K562 (cell line): ENCODE data around the gene ITGAX. TPM values are rescaled to one million over a fixed set of nuclear protein-coding genes. Genes with fewer than 3 reads are reported as not detected.
A peak's percentile ranks its signal among the peaks of the same experiment; 100 is the strongest.

Experiments
- ATAC-seq: fragments of 200-7000 bp; cut with Tn5 transposase; 3 replicates; pipeline ENCODE4 v1.9.1; 2020; ENCODE audit warnings: moderate library complexity
- BruUV-seq: library from RNA; stranded (reverse); fragments of 400-500 nt; replicated peaks from 2 replicates; lab custom pipeline; 2021; lab: Mats Ljungman, UMichigan
- CTCF ChIA-PET: fragments of 300-600 bp; formaldehyde crosslinking; extraction: SDS; loops from one replicate; lab custom pipeline; 2021; ENCODE audit warnings: low intra/inter-chr PET ratio; lab: Yijun Ruan, JAX
- POLR2A ChIA-PET: fragments of 300-600, 350-650 bp; sonication (Branson Sonifier 250); formaldehyde crosslinking; extraction: SDS; loops from one replicate; lab custom pipeline; 2021; ENCODE audit warnings: antibody characterized with exemption, inconsistent platforms; lab: Yijun Ruan, JAX
- DNase-seq, 4 experiments: peaks; one replicate each; pipeline versions ENCODE4 v3.0.0 to v3.0.0-alpha.2; 2011 to 2018; ENCODE audit warnings: low spot score in 3 of 4, mixed read lengths in 3 of 4; ENCODE audit errors: extremely low read depth in 1 of 4
- FAIRE-seq: peaks from 2 replicates; lab custom pipeline; 2011; peaks lifted over from hg19 to GRCh38; lab: Jason Lieb, UNC
- H2AFZ ChIP-seq: 2 replicates; pipeline ENCODE4 v1.6.0; 2011; ENCODE audit warnings: low read depth, low read length, control low read depth, inconsistent platforms
- H3K27ac ChIP-seq: fragments of 200-600 bp; 3 replicates; pipeline ENCODE4 v1.8.0; 2011; ENCODE audit warnings: low read depth, mild to moderate bottlenecking, control low read depth, inconsistent platforms, low read length, moderate library complexity, mixed read lengths; ENCODE audit errors: extremely low read depth
- H3K27me3 ChIP-seq, 2 experiments: fragments of 300-600 bp in 1 of 2; 2 replicates in 1 of 2; 3 replicates in 1 of 2; pipeline versions ENCODE4 v1.6.0 to v1.8.0; 2011; ENCODE audit warnings: inconsistent platforms in 2 of 2, low read length in 2 of 2, mild to moderate bottlenecking in 1 of 2, mixed read lengths in 1 of 2, moderate library complexity in 1 of 2; ENCODE audit not compliant: control insufficient read depth in 2 of 2, insufficient read depth in 2 of 2
- H3K36me3 ChIP-seq: fragments of 300-600 bp; 3 replicates; pipeline ENCODE4 v1.8.0; 2011; ENCODE audit warnings: mild to moderate bottlenecking, low read length, inconsistent platforms; ENCODE audit not compliant: control insufficient read depth, insufficient read depth
- H3K4me1 ChIP-seq, 2 experiments: fragments of 200-600 bp in 1 of 2; replicated peaks in 1 of 2; 2 replicates in 1 of 2; 3 replicates in 1 of 2; pipeline versions ENCODE4 v1.5.1 to v1.8.0; 2011; ENCODE audit warnings: inconsistent platforms in 2 of 2, low read length in 2 of 2, mild to moderate bottlenecking in 1 of 2, mixed read lengths in 1 of 2, moderate library complexity in 1 of 2; ENCODE audit not compliant: control insufficient read depth in 2 of 2, insufficient read depth in 2 of 2
- H3K4me2 ChIP-seq: 2 replicates; pipeline ENCODE4 v1.6.1; 2011; ENCODE audit warnings: low read length, control low read depth, inconsistent platforms, mixed read lengths; ENCODE audit not compliant: insufficient read depth
- H3K4me3 ChIP-seq: fragments of 200-600 bp; sonication (generic), shearing (Covaris generic); 2 replicates; pipeline ENCODE4 v1.5.1; 2016; ENCODE audit warnings: control low read depth, inconsistent platforms
- H3K79me2 ChIP-seq: fragments of 200-600 bp; 3 replicates; pipeline ENCODE4 v1.8.0; 2011; ENCODE audit warnings: low read length, inconsistent platforms; ENCODE audit not compliant: control insufficient read depth, insufficient read depth
- H3K9ac ChIP-seq, 2 experiments: 2 replicates each; pipeline versions ENCODE4 v1.6.0 to v1.6.1; 2011; ENCODE audit warnings: low read depth in 2 of 2, low read length in 2 of 2, control low read depth in 1 of 2, inconsistent platforms in 1 of 2, mild to moderate bottlenecking in 1 of 2, mixed read lengths in 1 of 2; ENCODE audit not compliant: insufficient read depth in 1 of 2
- H3K9me1 ChIP-seq: one replicate; pipeline ENCODE4 v1.6.0; 2011; ENCODE audit warnings: inconsistent platforms, mild to moderate bottlenecking, low read length, moderate library complexity; ENCODE audit not compliant: control insufficient read depth, insufficient read depth
- H3K9me3 ChIP-seq: replicated peaks from 2 replicates; pipeline ENCODE4 v1.5.1; 2011; ENCODE audit warnings: low read depth, low read length, inconsistent platforms; ENCODE audit not compliant: control insufficient read depth, insufficient read depth
- H4K20me1 ChIP-seq: replicated peaks from 2 replicates; pipeline ENCODE4 v1.6.1; 2011; ENCODE audit warnings: low read length, inconsistent platforms, mixed read lengths; ENCODE audit not compliant: control insufficient read depth, insufficient read depth
- BHLHE40 ChIP-seq: IDR thresholded peaks from 2 replicates; pipeline ENCODE4 v1.6.1; 2011; ENCODE audit warnings: low read length, improper control_type of control experiment
- CBX5 ChIP-seq: IDR thresholded peaks from 2 replicates; pipeline ENCODE4 v1.6.1; 2014; ENCODE audit warnings: low read depth, borderline replicate concordance
- EHMT2 ChIP-seq: fragments of 450-650 bp; IDR thresholded peaks from 2 replicates; pipeline ENCODE4 v1.6.1; 2018; ENCODE audit warnings: antibody characterized with exemption
- PKNOX1 ChIP-seq: fragments of 450-650 bp; IDR thresholded peaks from 2 replicates; pipeline ENCODE4 v1.6.1; 2016
- ZBTB17 ChIP-seq: fragments of 450-650 bp; formaldehyde crosslinking; IDR thresholded peaks from 2 replicates; pipeline ENCODE4 v1.4.0; 2020; ENCODE audit warnings: mild to moderate bottlenecking
- ZNF277 ChIP-seq: fragments of 250-450 bp; sonication (Bioruptor Pico); IDR thresholded peaks from 2 replicates; pipeline ENCODE4 v1.8.0; 2022; ENCODE audit warnings: inconsistent platforms, mild to moderate bottlenecking, moderate library complexity, borderline replicate concordance
- WGBS: fragments of 100-300 bp; shearing (Covaris generic); methylation state at CpG from one replicate; pipeline ENCODE4 v1.1.6; 2016; ENCODE audit warnings: low coverage, mixed read lengths; ENCODE audit not compliant: insufficient coverage; ENCODE audit errors: missing lambda C conversion rate; 5-methylcytosine and 5-hydroxymethylcytosine counted together
- in situ Hi-C: fragments of 300-500 bp; cut with MboI; formaldehyde crosslinking; loops from 4 replicates; pipeline ENCODE4 v1.15.0; 2018; ENCODE audit warnings: inconsistent platforms, mixed read lengths
- intact Hi-C: fragments of 100-400 bp; cut with micrococcal nuclease; formaldehyde crosslinking; loops from 2 replicates; pipeline ENCODE4 v1.14.2; 2022
- polyA plus RNA-seq, 8 experiments: library from polyadenylated mRNA; depleted of rRNA in 4 of 8; stranded (reverse) in 5 of 8; unstranded in 3 of 8; fragments of >200 nt; fragmentation: Nextera tagmentation in 2 of 8; fragmentation: Illumina TruSeq in 1 of 8; extraction: Ambion mirVana in 2 of 8; extraction: Trizol in 1 of 8; gene quantifications; 2 replicates each; pipeline versions ENCODE4 v1.2.1 to v1.2.3, GENCODE V29; 2011 to 2014; ENCODE audit warnings: inconsistent platforms in 1 of 8, missing spikeins in 1 of 8
- total RNA-seq, 7 experiments: library from RNA; depleted of rRNA in 6 of 7; stranded (reverse); fragments of >200 nt in 6 of 7; fragmentation: Illumina TruSeq in 2 of 7; extraction: Trizol in 2 of 7; gene quantifications; 2 replicates each; pipeline versions ENCODE4 v1.2.1 to v1.2.3, GENCODE V29; 2011 to 2021; ENCODE audit warnings: low replicate concordance in 1 of 7

ITGAX gene
- total and polyA plus RNA-seq, 9 of the 15 experiments (the other 6 are each of a cell fraction or from before 2014, with no cell fraction given), result 0.03 to 0.58 (median 0.14) TPM

DNA sequence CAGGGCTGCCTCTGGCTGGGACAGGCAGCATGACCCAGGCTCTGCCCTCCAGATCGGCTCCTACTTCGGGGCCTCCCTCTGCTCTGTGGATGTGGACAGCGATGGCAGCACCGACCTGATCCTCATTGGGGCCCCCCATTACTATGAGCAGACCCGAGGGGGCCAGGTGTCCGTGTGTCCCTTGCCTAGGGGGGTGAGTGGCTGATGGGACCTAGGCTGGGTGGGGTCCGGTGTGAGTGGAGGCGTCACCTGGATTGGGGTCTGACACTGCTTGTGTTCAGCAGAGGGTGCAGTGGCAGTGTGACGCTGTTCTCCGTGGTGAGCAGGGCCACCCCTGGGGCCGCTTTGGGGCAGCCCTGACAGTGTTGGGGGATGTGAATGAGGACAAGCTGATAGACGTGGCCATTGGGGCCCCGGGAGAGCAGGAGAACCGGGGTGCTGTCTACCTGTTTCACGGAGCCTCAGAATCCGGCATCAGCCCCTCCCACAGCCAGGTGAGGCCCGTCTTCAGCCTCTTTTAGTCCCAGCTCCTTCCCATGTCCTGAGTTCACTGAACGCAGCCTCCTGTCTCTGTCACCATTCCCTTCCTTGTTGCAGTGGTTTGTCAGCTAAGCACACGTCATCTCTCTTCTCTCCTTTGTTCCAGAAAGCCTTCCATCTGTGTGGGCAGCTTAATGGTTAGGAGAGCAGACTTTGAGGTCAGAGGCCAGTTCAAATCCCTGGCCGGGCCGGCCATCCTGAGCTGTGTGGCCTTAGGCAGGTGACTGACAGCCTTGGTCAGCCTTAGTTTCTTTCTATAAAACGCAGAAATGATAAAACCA lies 56.3 kb downstream of the ITGAX start:
- DNase-seq (no peak), ATAC-seq (no peak), FAIRE-seq (no peak)
- no TSS peak for BruUV-seq
- Histone ChIP-seq H2AFZ (no peak overlapping the region), H3K27me3 (peaks cover 10 to 66% of the 10 kb centered on the region in 2 experiments; a peak in 4 of 5 replicates), H3K27ac (no peak overlapping the region), H3K9me3 (no peaks in the 10 kb centered on the region), H3K9me1 (no peaks in the 10 kb centered on the region), H3K4me1 (peaks cover 0 to 9% of the 10 kb centered on the region in 2 experiments; a peak in 2 of 5 replicates), H3K4me3 (no peak overlapping the region), H3K36me3 (no peaks in the 10 kb centered on the region), H4K20me1 (no peaks in the 10 kb centered on the region), H3K9ac (no peak overlapping the region), H3K4me2 (no peak overlapping the region), H3K79me2 (no peaks in the 10 kb centered on the region)
- in situ Hi-C loops (no loop called here), intact Hi-C loops (no loop called here)
- WGBS, result 9% methylated on average over 22 of the region's 22 CpGs
- POLR2A ChIA-PET, result no interaction called here
- TF ChIP-seq CBX5, result no peak
- TF ChIP-seq ZBTB17 (CRISPR knock-in tag), result no peak
- no peak for TF ChIP-seq ZNF277
- TF ChIP-seq EHMT2, result no peak
- peak; percentile 9; the same call in 1 of the 2 replicates for TF ChIP-seq PKNOX1
- TF ChIP-seq BHLHE40, result no peak
- CTCF ChIA-PET, result no interaction called here
